B cell (primary cell): ENCODE results near the gene SELENOI. TPM values are rescaled to one million over a fixed set of nuclear protein-coding genes. Genes with fewer than 3 reads are reported as not detected.

ENCODE experiments used
- ATAC-seq: fragments of 200-7000 bp; cut with Tn5 transposase; one replicate; pipeline ENCODE4 v1.10.0; 2021; ENCODE audit warnings: low read depth, mild to moderate bottlenecking, moderate number of reproducible peaks, moderate library complexity
- CTCF ChIA-PET: fragments of 350-600 bp; sonication (Branson Sonifier 250); formaldehyde crosslinking; loops from one replicate; lab custom pipeline; 2021; ENCODE audit warnings: antibody characterized with exemption, inconsistent platforms; lab: Charles Lee
- POLR2A ChIA-PET: fragments of 350-600 bp; sonication (Branson Sonifier 250); formaldehyde crosslinking; loops from one replicate; lab custom pipeline; 2021; ENCODE audit warnings: antibody characterized with exemption; lab: Charles Lee
- DNase-seq: peaks from one replicate; pipeline ENCODE4 v3.0.0; 2013
- H2AFZ ChIP-seq: 2 replicates; pipeline ENCODE4 v1.6.1; 2012; ENCODE audit warnings: mild to moderate bottlenecking, low read depth, low read length; ENCODE audit not compliant: insufficient read depth, poor library complexity, severe bottlenecking
- H3K27ac ChIP-seq, 2 donors: 1 replicate in 1 of 2; 2 replicates in 1 of 2; pipeline ENCODE4 v1.5.1; 2012 to 2013; ENCODE audit warnings: low read length in 2 of 2, mild to moderate bottlenecking in 2 of 2, moderate library complexity in 1 of 2
- H3K27me3 ChIP-seq, 4 experiments: fragments of 200-600 bp in 1 of 4; sonication (generic) in 1 of 4; replicated peaks in 1 of 4; 1 replicate in 2 of 4; 2 replicates in 2 of 4; pipeline versions ENCODE4 v1.6.1 to v1.7.0; 2013 to 2016; ENCODE audit warnings: low read length in 3 of 4, mild to moderate bottlenecking in 2 of 4, mixed read lengths in 1 of 4, moderate library complexity in 1 of 4; ENCODE audit not compliant: insufficient read depth in 4 of 4, control insufficient read depth in 3 of 4; ENCODE audit errors: control extremely low read depth in 1 of 4
- H3K36me3 ChIP-seq, 2 experiments: replicated peaks in 1 of 2; 1 replicate in 1 of 2; 2 replicates in 1 of 2; pipeline versions ENCODE4 v1.6.1 to v1.7.1; 2013; ENCODE audit warnings: low read length in 1 of 2; ENCODE audit not compliant: insufficient read depth in 2 of 2, control insufficient read depth in 1 of 2; ENCODE audit errors: control extremely low read depth in 1 of 2, extremely low read depth in 1 of 2
- H3K4me1 ChIP-seq, 2 donors: fragments of 200-600 bp in 1 of 2; sonication (generic) in 1 of 2; 1 replicate in 1 of 2; 2 replicates in 1 of 2; pipeline versions ENCODE4 v1.5.1 to v1.6.1; 2013 to 2017; ENCODE audit warnings: low read length in 2 of 2; ENCODE audit not compliant: control insufficient read depth in 2 of 2, insufficient read depth in 2 of 2
- H3K4me2 ChIP-seq: replicated peaks from 2 replicates; pipeline ENCODE3; 2012; ENCODE audit warnings: mild to moderate bottlenecking, low read depth, low read length; ENCODE audit not compliant: poor library complexity, severe bottlenecking
- H3K4me3 ChIP-seq, 5 experiments: fragments of 200-600 bp in 1 of 5; sonication (generic) in 1 of 5; 1 replicate in 3 of 5; 2 replicates in 2 of 5; pipeline versions ENCODE4 v1.5.1 to v1.7.0; 2011 to 2016; ENCODE audit warnings: low read length in 4 of 5, mild to moderate bottlenecking in 4 of 5, low read depth in 2 of 5, control low read depth in 1 of 5, moderate library complexity in 1 of 5; ENCODE audit not compliant: insufficient read depth in 1 of 5; ENCODE audit errors: control extremely low read depth in 1 of 5, extremely low read depth in 1 of 5
- H3K79me2 ChIP-seq: fragments of 200-600 bp; sonication (generic); one replicate; pipeline ENCODE4 v1.6.0; 2016; ENCODE audit warnings: low read length; ENCODE audit not compliant: control insufficient read depth, insufficient read depth
- H3K9ac ChIP-seq: fragments of 200-600 bp; sonication (generic); 2 replicates; pipeline ENCODE4 v1.6.1; 2017; ENCODE audit warnings: mild to moderate bottlenecking, low read length, moderate library complexity
- H3K9me3 ChIP-seq, 3 donors: one replicate each; pipeline versions ENCODE4 v1.6.1 to v1.7.1; 2013; ENCODE audit warnings: low read length in 2 of 3; ENCODE audit not compliant: control insufficient read depth in 2 of 3, insufficient read depth in 1 of 3; ENCODE audit errors: control extremely low read depth in 1 of 3
- H4K20me1 ChIP-seq: 2 replicates; pipeline ENCODE4 v1.6.0; 2012; ENCODE audit warnings: mild to moderate bottlenecking, low read length; ENCODE audit not compliant: insufficient read depth, control insufficient read depth, poor library complexity, severe bottlenecking
- H3K27ac Mint-ChIP-seq: one replicate; pipeline ENCODE4 v1.8.0; 2021; ENCODE audit warnings: mixed read lengths
- H3K27me3 Mint-ChIP-seq: one replicate; pipeline ENCODE4 v1.8.0; 2021; ENCODE audit warnings: mixed read lengths
- H3K4me1 Mint-ChIP-seq: one replicate; pipeline ENCODE4 v1.8.0; 2021; ENCODE audit warnings: mixed read lengths
- H3K4me3 Mint-ChIP-seq: one replicate; pipeline ENCODE4 v1.8.0; 2021; ENCODE audit warnings: mixed read lengths
- H3K9me3 Mint-ChIP-seq: one replicate; pipeline ENCODE4 v1.8.0; 2022; ENCODE audit warnings: mixed read lengths; ENCODE audit not compliant: insufficient read depth
- EZH2 ChIP-seq: IDR thresholded peaks from 2 replicates; pipeline ENCODE4 v1.6.1; 2012; ENCODE audit warnings: borderline replicate concordance, low read depth, mild to moderate bottlenecking, moderate library complexity, low read length; ENCODE audit not compliant: insufficient read depth, poor library complexity, severe bottlenecking
- WGBS: methylation state at CpG from one replicate; pipeline ENCODE4 v1.1.5; 2013; ENCODE audit warnings: missing lambda C conversion rate; ENCODE audit not compliant: insufficient coverage; 5-methylcytosine and 5-hydroxymethylcytosine counted together
- intact Hi-C: fragments of 100-400 bp; cut with micrococcal nuclease; formaldehyde crosslinking; loops from one replicate; pipeline ENCODE4 v1.10.0; 2022
- polyA plus RNA-seq: library from polyadenylated mRNA; depleted of rRNA; stranded (reverse); fragments of >200 nt; gene quantifications from 2 replicates; pipeline ENCODE4 v1.2.3, GENCODE V29; 2012
- total RNA-seq, 2 donors: library from RNA; stranded (reverse); fragments of 120-200 nt in 1 of 2; gene quantifications; 1 replicate in 1 of 2; 2 replicates in 1 of 2; pipeline versions ENCODE4 v1.2.3 to v1.2.4, GENCODE V29; 2013 to 2022
- TF ChIP-seq, protein P1 (sequence below): fragments of 200-600 bp; IDR thresholded peaks from one replicate; pipeline ENCODE4 v1.8.0; 2022; ENCODE audit warnings: antibody characterized with exemption, mild to moderate bottlenecking

Gene SELENOI
- total and polyA plus RNA-seq, 2 donors (not counting 1 experiment from before 2014, with no cell fraction given) = 3.4 to 20.1 TPM

DNA sequence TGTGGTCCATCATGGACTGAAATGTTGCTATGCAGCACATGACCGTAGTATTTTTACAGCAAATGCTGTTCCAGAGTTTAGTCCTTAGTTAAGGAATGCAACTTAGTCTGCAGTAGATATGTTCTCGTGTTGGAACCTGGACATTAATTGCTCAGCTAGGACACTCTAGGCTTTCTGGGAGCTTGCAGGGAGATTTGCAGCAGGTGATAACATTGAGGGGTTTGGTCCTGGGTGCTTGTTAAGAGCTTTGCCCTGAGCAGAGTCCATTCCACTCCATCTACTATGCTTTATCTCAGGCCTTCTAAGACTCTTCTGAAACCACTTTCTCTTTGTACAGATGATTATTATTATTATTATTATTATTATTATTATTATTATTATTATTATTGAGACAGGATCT is 82.9 kb downstream of the SELENOI start:
- peaks cover 8% of the 10 kb centered on the region for H3K27me3 Mint-ChIP-seq
- POLR2A ChIA-PET = no interaction called here

DNA sequence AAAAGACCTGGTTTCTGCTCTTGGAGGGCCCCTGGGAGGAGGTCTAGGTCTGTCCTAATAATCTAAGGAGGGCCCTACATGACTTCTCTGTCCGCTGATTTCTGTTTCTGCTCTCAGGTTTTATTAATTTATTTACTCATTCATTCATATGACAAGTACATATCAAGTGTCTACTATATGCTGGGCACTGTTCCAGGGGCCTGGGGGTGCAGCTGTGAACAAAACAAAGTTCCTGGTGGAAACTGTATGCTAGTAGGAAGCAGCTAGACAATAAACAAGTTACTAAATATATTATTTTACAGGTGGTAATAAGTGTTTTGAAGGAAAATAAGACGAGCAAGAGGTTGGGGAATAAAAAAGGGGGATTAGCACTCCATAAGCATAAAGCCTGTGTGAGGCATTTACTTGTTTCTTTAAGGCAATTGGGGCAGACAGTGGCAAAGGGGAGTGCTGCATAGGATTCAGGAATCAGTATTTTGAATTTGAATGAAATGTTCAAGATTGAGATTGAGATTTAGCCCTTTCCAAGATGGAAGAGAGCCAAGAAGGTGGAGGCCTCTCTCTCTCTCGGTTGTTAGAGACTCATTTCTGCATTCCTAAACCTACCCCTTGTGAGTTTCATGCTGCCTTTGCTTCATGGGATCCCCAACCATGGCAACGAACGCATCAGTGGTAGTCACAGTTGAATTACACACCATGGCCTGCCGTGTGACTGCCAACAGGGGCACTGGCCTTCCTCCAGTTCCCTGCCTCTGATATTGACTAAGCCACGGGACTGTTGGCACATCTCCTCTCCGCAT is 84.0 kb downstream of the SELENOI start:
- no peak overlapping the region for H3K4me3 Mint-ChIP-seq
- H3K4me1 ChIP-seq = no peaks in the 10 kb centered on the region
- no peaks in the 10 kb centered on the region for H4K20me1 ChIP-seq
- DNase-seq = no peak
- 90% methylated on average over 7 of the region's 8 CpGs for WGBS
- H3K27ac ChIP-seq = no peak overlapping the region
- no peaks in the 10 kb centered on the region for H3K36me3 ChIP-seq
- no peak overlapping the region for H3K9ac ChIP-seq
- ATAC-seq = no peak
- H3K9me3 Mint-ChIP-seq = peaks cover 2% of the 10 kb centered on the region
- no peaks in the 10 kb centered on the region for H3K9me3 ChIP-seq
- H3K4me1 Mint-ChIP-seq = no peaks in the 10 kb centered on the region
- POLR2A ChIA-PET = no interaction called here
- no peak overlapping the region for H3K4me3 ChIP-seq
- CTCF ChIA-PET = no interaction called here
- no peaks in the 10 kb centered on the region for H3K79me2 ChIP-seq
- no peak overlapping the region for H3K27ac Mint-ChIP-seq
- H3K27me3 Mint-ChIP-seq = peaks cover 8% of the 10 kb centered on the region
- TF ChIP-seq, protein P1, sequence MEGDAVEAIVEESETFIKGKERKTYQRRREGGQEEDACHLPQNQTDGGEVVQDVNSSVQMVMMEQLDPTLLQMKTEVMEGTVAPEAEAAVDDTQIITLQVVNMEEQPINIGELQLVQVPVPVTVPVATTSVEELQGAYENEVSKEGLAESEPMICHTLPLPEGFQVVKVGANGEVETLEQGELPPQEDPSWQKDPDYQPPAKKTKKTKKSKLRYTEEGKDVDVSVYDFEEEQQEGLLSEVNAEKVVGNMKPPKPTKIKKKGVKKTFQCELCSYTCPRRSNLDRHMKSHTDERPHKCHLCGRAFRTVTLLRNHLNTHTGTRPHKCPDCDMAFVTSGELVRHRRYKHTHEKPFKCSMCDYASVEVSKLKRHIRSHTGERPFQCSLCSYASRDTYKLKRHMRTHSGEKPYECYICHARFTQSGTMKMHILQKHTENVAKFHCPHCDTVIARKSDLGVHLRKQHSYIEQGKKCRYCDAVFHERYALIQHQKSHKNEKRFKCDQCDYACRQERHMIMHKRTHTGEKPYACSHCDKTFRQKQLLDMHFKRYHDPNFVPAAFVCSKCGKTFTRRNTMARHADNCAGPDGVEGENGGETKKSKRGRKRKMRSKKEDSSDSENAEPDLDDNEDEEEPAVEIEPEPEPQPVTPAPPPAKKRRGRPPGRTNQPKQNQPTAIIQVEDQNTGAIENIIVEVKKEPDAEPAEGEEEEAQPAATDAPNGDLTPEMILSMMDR = no peak
- no peaks in the 10 kb centered on the region for H3K27me3 ChIP-seq
- no peak overlapping the region for H3K4me2 ChIP-seq
- no peak overlapping the region for H2AFZ ChIP-seq
- intact Hi-C loops = no loop called here

More for the DNA sequence above, 82.9 kb downstream of the SELENOI start:
- no peaks in the 10 kb centered on the region for H3K4me1 ChIP-seq
- no peaks in the 10 kb centered on the region for H3K4me1 Mint-ChIP-seq
- H3K4me3 Mint-ChIP-seq = no peak overlapping the region
- ATAC-seq (no peak), DNase-seq (no peak)
- no peak overlapping the region for H3K4me3 ChIP-seq
- no peak overlapping the region for H2AFZ ChIP-seq
- no peaks in the 10 kb centered on the region for H3K79me2 ChIP-seq
- no peak overlapping the region for H3K4me2 ChIP-seq
- H3K9me3 ChIP-seq = no peaks in the 10 kb centered on the region
- H3K27me3 ChIP-seq = no peaks in the 10 kb centered on the region
- CTCF ChIA-PET = no interaction called here
- H3K27ac Mint-ChIP-seq = no peak overlapping the region
- H3K9ac ChIP-seq = no peak overlapping the region
- TF ChIP-seq EZH2 = no peak
- TF ChIP-seq, protein P1 = no peak
- H3K27ac ChIP-seq = no peak overlapping the region
- peaks cover 2% of the 10 kb centered on the region for H3K9me3 Mint-ChIP-seq
- no peaks in the 10 kb centered on the region for H4K20me1 ChIP-seq
- intact Hi-C loops = no loop called here
- H3K36me3 ChIP-seq = no peaks in the 10 kb centered on the region
- WGBS = 100% methylated on average over 2 of the region's 2 CpGs
